GM23248 (cell line): ENCODE data around the gene MYCBP2.

ENCODE experiments used
- EZH2 ChIP-seq: fragments of 200-600 bp; sonication (generic); IDR thresholded peaks from 2 replicates; pipeline ENCODE4 v1.6.1; 2018; ENCODE audit warnings: antibody characterized with exemption, mild to moderate bottlenecking; ENCODE audit not compliant: insufficient read depth, poor library complexity, severe bottlenecking
- EZH2phosphoT487 ChIP-seq: fragments of 200-600 bp; sonication (generic); IDR thresholded peaks from 2 replicates; pipeline ENCODE4 v1.6.1; 2018; ENCODE audit warnings: antibody characterized with exemption, moderate library complexity, mild to moderate bottlenecking, low read depth; ENCODE audit not compliant: insufficient read depth

GRCh38 chr13:77061362-77061761, 265.5 kb downstream of the MYCBP2 start:
- no peak for TF ChIP-seq EZH2
- no peak for TF ChIP-seq EZH2phosphoT487
